Upper lobe of right lung (tissue), 1 donor: Measurements from ENCODE around the gene CHST15. TPM values are rescaled to one million over a fixed set of nuclear protein-coding genes. Genes with fewer than 3 reads are reported as not detected.

Experiments
- ATAC-seq: fragments of 200-7000 bp; cut with Tn5 transposase; one replicate; pipeline ENCODE4 v1.9.1; 2020; ENCODE audit warnings: mild to moderate bottlenecking, moderate library complexity
- DNase-seq: peaks from one replicate; pipeline ENCODE4 v3.0.0-alpha.2; 2020
- H3K27ac ChIP-seq: fragments of 200-600 bp; one replicate; pipeline ENCODE4 v1.8.0; 2022
- H3K27me3 ChIP-seq: fragments of 200-600 bp; one replicate; pipeline ENCODE4 v1.8.0; 2022; ENCODE audit warnings: mild to moderate bottlenecking
- H3K36me3 ChIP-seq: fragments of 200-600 bp; one replicate; pipeline ENCODE4 v1.8.0; 2022
- H3K4me1 ChIP-seq: fragments of 200-600 bp; one replicate; pipeline ENCODE4 v1.8.0; 2022
- H3K4me3 ChIP-seq: fragments of 200-600 bp; one replicate; pipeline ENCODE4 v1.8.0; 2022; ENCODE audit warnings: mild to moderate bottlenecking
- H3K9me3 ChIP-seq: fragments of 200-600 bp; one replicate; pipeline ENCODE4 v1.8.0; 2022
- CTCF ChIP-seq: fragments of 200-600 bp; IDR thresholded peaks from one replicate; pipeline ENCODE4 v1.8.0; 2022; ENCODE audit warnings: antibody characterized with exemption
- intact Hi-C: fragments of 100-400 bp; cut with DNase I; formaldehyde crosslinking; loops from one replicate; pipeline ENCODE4 v1.11.0; 2022
- total RNA-seq: library from RNA; stranded (reverse); fragmentation: NEBNext Ultra II Directional; extraction: Animal tissue kit (Norgen Biotek cat#: 25700); gene quantifications from one replicate; pipeline ENCODE4 v1.2.1, GENCODE V29; 2021
- donor health status: DM: no; HTN: yes; CAD: no; lungs with severe emphysema.

The CHST15 gene
- total RNA-seq, 1 donor from 2014 or later: 49.2 TPM

GRCh38 chr10:124060148-124060720 is 33.2 kb downstream of the CHST15 start:
- no peak for TF ChIP-seq CTCF
- no peaks in the 10 kb centered on the region for H3K36me3 ChIP-seq
- H3K4me1 ChIP-seq: peaks cover 22% of the 10 kb centered on the region
- ATAC-seq (no peak), DNase-seq (no peak)
- H3K27me3 ChIP-seq: no peaks in the 10 kb centered on the region
- H3K27ac ChIP-seq: no peak overlapping the region
- H3K4me3 ChIP-seq: no peak overlapping the region
- intact Hi-C loops: no loop called here
- no peaks in the 10 kb centered on the region for H3K9me3 ChIP-seq

- H3K27ac ChIP-seq: no peak overlapping the region
- DNase-seq: no peak
These were observed 33.8 kb downstream of the CHST15 start for GRCh38 chr10:124059551-124059950.

GRCh38 chr10:124058346-124059003 is 34.9 kb downstream of the CHST15 start:
- no peak for TF ChIP-seq CTCF
- no peaks in the 10 kb centered on the region for H3K27me3 ChIP-seq
- no peak overlapping the region for H3K4me3 ChIP-seq
- no peak overlapping the region for H3K27ac ChIP-seq
- ATAC-seq: no peak
- intact Hi-C loops: no loop called here
- no peak for DNase-seq
- H3K4me1 ChIP-seq: peaks cover 6% of the 10 kb centered on the region
- no peaks in the 10 kb centered on the region for H3K9me3 ChIP-seq
- no peaks in the 10 kb centered on the region for H3K36me3 ChIP-seq

More at GRCh38 chr10:124059551-124059950, 33.8 kb downstream of the CHST15 start:
- H3K9me3 ChIP-seq: no peaks in the 10 kb centered on the region
- no peaks in the 10 kb centered on the region for H3K27me3 ChIP-seq
- no peak for TF ChIP-seq CTCF
- H3K4me3 ChIP-seq: no peak overlapping the region
- no peaks in the 10 kb centered on the region for H3K36me3 ChIP-seq
- intact Hi-C loops: no loop called here
- H3K4me1 ChIP-seq: peaks cover 15% of the 10 kb centered on the region
- no peak for ATAC-seq

DNA sequence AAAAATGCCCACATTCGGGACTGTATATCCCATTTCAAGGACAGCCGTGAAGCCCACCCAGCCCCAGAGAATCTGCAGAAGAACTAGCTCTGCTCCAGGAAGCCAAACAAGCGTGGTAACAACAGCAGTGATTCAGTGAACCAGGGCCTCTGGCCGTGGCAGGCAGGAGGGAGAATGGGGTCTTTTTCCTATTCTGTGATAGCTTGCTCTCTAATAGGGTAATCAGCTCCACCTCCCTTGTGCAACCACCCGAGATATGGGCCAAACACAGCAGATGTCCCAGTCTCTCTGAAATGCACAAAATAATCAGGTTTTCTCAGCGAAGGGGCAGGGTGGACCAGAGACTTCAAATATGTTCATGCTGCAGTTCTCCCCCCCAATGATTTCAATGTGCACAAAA is 35.8 kb downstream of the CHST15 start:
- H3K36me3 ChIP-seq: no peaks in the 10 kb centered on the region
- ATAC-seq (no peak), DNase-seq (no peak)
- intact Hi-C loops: no loop called here
- peaks cover 6% of the 10 kb centered on the region for H3K4me1 ChIP-seq
- TF ChIP-seq CTCF: no peak
- no peaks in the 10 kb centered on the region for H3K27me3 ChIP-seq
- H3K4me3 ChIP-seq: no peak overlapping the region
- H3K9me3 ChIP-seq: no peaks in the 10 kb centered on the region
- no peak overlapping the region for H3K27ac ChIP-seq

DNA sequence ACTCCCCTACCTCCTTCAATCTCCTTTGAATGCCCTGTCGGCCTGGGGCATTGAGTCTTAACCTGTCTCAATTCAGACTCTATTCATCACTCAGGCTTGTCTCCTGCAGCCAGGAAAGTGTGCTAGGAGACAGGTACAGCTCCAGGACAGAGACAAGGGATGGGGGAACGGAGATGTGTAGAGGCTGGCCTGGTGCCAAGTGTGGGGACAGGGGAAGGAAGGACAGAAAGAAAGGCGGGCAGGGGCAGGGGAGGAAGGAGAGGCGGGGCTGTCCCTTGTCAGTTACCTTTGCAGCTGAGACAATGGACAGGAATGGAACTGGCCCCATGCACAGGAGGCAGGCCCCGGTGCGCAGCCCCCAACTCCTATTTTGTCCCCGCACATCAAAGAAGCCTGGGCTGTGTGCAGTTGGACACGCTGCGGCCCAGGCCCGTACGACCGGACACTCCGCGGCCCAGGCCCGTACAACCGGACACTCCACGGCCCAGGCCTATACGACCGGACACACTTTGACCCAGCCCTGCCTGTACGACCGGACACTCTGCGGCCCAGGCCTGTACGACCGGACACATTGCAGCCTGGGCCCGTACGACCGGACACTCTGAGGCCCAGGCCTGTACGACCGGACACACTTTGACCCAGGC is 36.9 kb downstream of the CHST15 start:
- no peak overlapping the region for H3K27ac ChIP-seq
- no peak for TF ChIP-seq CTCF

More for the DNA sequence above, 36.9 kb downstream of the CHST15 start:
- Histone ChIP-seq H3K36me3 (no peaks in the 10 kb centered on the region), H3K9me3 (no peaks in the 10 kb centered on the region), H3K4me1 (peaks cover 6% of the 10 kb centered on the region), H3K27me3 (no peaks in the 10 kb centered on the region), H3K4me3 (no peak overlapping the region)
- intact Hi-C loops: no loop called here
- DNase-seq: no peak
- peak; percentile 38 for ATAC-seq
